Liver (tissue), 3 donors: ENCODE results near the gene RARB.

ENCODE experiments used
- ATF3 ChIP-seq: IDR thresholded peaks from 2 replicates; pipeline ENCODE4 v1.6.1; 2016; ENCODE audit warnings: antibody characterized with exemption
- EGR1 ChIP-seq, 2 donors: IDR thresholded peaks; 2 replicates each; pipeline ENCODE4 v1.6.1; 2016 to 2018; ENCODE audit warnings: antibody characterized with exemption in 2 of 2, low read depth in 2 of 2
- GABPA ChIP-seq, 2 donors: IDR thresholded peaks in 1 of 2; conservative IDR thresholded peaks in 1 of 2; 2 replicates each; pipeline ENCODE4 v1.6.1; 2016; ENCODE audit warnings: antibody characterized with exemption in 2 of 2, mild to moderate bottlenecking in 1 of 2, moderate library complexity in 1 of 2
- JUND ChIP-seq, 2 donors: IDR thresholded peaks; 2 replicates each; pipeline ENCODE4 v1.6.1; 2016; ENCODE audit warnings: antibody characterized with exemption in 2 of 2
- RAD21 ChIP-seq, 2 donors: IDR thresholded peaks; 2 replicates each; pipeline ENCODE4 v1.6.1; 2016; ENCODE audit warnings: antibody characterized with exemption in 2 of 2, mild to moderate bottlenecking in 2 of 2
- REST ChIP-seq: IDR thresholded peaks from 2 replicates; pipeline ENCODE4 v1.6.1; 2016; ENCODE audit warnings: antibody characterized with exemption, mild to moderate bottlenecking
- RXRA ChIP-seq, 2 donors: IDR thresholded peaks; 2 replicates each; pipeline ENCODE4 v1.6.1; 2017 to 2018; ENCODE audit warnings: antibody characterized with exemption in 2 of 2, mild to moderate bottlenecking in 1 of 2
- SP1 ChIP-seq: IDR thresholded peaks from 2 replicates; pipeline ENCODE4 v1.6.1; 2018; ENCODE audit warnings: antibody characterized with exemption, mild to moderate bottlenecking
- TAF1 ChIP-seq: conservative IDR thresholded peaks from 2 replicates; pipeline ENCODE4 v1.6.1; 2016; ENCODE audit warnings: antibody characterized with exemption, mild to moderate bottlenecking
- YY1 ChIP-seq: IDR thresholded peaks from 2 replicates; pipeline ENCODE4 v1.6.1; 2016; ENCODE audit warnings: antibody characterized with exemption, mild to moderate bottlenecking
- ZBTB33 ChIP-seq: IDR thresholded peaks from 2 replicates; pipeline ENCODE4 v1.6.1; 2016; ENCODE audit warnings: antibody characterized with exemption
- TF ChIP-seq, protein P1 (sequence below): fragments of 150-350 bp; IDR thresholded peaks from 2 replicates; pipeline ENCODE4 v1.5.1; 2017; ENCODE audit warnings: improper control_type of control experiment, low read depth, low read length; ENCODE audit not compliant: missing input control
- TF ChIP-seq, protein P2 (sequence below): IDR thresholded peaks from 2 replicates; pipeline ENCODE4 v1.6.1; 2016; ENCODE audit warnings: antibody characterized with exemption
- donor health status: healthy.
- donor health status: healthy.

GRCh38 chr3:25583343-25583742 lies 155.3 kb downstream of the RARB start:
- TF ChIP-seq, protein P1, sequence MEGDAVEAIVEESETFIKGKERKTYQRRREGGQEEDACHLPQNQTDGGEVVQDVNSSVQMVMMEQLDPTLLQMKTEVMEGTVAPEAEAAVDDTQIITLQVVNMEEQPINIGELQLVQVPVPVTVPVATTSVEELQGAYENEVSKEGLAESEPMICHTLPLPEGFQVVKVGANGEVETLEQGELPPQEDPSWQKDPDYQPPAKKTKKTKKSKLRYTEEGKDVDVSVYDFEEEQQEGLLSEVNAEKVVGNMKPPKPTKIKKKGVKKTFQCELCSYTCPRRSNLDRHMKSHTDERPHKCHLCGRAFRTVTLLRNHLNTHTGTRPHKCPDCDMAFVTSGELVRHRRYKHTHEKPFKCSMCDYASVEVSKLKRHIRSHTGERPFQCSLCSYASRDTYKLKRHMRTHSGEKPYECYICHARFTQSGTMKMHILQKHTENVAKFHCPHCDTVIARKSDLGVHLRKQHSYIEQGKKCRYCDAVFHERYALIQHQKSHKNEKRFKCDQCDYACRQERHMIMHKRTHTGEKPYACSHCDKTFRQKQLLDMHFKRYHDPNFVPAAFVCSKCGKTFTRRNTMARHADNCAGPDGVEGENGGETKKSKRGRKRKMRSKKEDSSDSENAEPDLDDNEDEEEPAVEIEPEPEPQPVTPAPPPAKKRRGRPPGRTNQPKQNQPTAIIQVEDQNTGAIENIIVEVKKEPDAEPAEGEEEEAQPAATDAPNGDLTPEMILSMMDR: no peak
- TF ChIP-seq JUND (IDR thresholded peaks at IDR 0.05) (no peak), TAF1 (no peak), ZBTB33 (no peak), REST (no peak), YY1 (no peak), ATF3 (no peak), RAD21 (IDR thresholded peaks at IDR 0.05) (no peak), RXRA (IDR thresholded peaks at IDR 0.05) (no peak), GABPA (IDR thresholded peaks at IDR 0.05 in 1 of 2, conservative IDR thresholded peaks at IDR 0.05 in 1 of 2) (no peak), EGR1 (IDR thresholded peaks at IDR 0.05; ENCODE audit: low read depth in 2 of 2) (no peak), SP1 (no peak)
- TF ChIP-seq, protein P2, sequence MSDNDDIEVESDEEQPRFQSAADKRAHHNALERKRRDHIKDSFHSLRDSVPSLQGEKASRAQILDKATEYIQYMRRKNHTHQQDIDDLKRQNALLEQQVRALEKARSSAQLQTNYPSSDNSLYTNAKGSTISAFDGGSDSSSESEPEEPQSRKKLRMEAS: no peak
